Regular cardiac myocyte (primary cell): ENCODE measurements around the gene SLC35B2. TPM values are rescaled to one million over a fixed set of nuclear protein-coding genes. Genes with fewer than 3 reads are reported as not detected.

Experiments used
- total RNA-seq: library from RNA; depleted of rRNA; stranded (reverse); fragments of >200 nt; gene quantifications from 2 replicates; pipeline ENCODE4 v1.2.3, GENCODE V29; 2014

Gene SLC35B2
- 80.7 and 103 TPM in 2 replicates for total RNA-seq

GRCh38 chr6:44257025-44257752 is at the start of gene SLC35B2:
TSS of gene SLC35B2 (minus strand) at chr6:44257528. CDS start at chr6:44257410, 118 bp downstream.

GRCh38 chr6:44269921-44270525 is 12.7 kb upstream of the SLC35B2 start, which contains the start of gene TMEM151B:
TSS of gene TMEM151B (plus strand) at chr6:44270450. CDS start at chr6:44270743, 293 bp downstream.

GRCh38 chr6:44265007-44265721 is 7.8 kb upstream of the SLC35B2 start, which contains the start of gene NFKBIE:
TSS of gene NFKBIE (minus strand) at chr6:44265551. CDS start at chr6:44265346, 205 bp downstream.

DNA sequence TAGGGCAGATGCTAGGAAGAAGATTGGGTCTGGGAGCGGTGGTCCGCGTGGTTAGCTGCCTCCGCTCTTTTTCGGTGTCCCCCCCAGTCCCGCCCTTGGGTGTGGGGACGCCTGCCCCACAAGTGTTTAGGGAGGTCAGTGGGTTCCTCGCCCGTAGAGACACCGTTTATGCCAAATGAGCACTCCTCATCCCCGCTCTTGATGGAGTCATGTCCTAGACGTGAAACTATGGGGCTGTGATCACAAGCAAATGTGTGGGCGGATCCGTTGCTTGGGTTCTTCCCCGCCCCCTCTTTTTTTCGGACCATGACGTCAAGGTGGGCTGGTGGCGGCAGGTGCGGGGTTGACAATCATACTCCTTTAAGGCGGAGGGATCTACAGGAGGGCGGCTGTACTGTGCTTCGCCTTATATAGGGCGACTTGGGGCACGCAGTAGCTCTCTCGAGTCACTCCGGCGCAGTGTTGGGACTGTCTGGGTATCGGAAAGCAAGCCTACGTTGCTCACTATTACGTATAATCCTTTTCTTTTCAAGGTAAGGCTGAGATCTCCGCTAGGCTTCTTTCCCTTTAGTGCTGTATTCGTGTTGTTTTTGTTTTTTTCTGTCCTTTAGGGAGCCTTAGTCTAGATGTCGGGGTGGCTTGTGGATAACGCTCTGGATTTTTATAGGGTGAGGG is 10.5 kb downstream of the SLC35B2 start, which contains the start of gene HSP90AB1:
Gene HSP90AB1, plus strand, starts transcription at position 439 of the 675 bp plus-strand sequence. CDS start 1,529 bp downstream, outside the sequence.

DNA sequence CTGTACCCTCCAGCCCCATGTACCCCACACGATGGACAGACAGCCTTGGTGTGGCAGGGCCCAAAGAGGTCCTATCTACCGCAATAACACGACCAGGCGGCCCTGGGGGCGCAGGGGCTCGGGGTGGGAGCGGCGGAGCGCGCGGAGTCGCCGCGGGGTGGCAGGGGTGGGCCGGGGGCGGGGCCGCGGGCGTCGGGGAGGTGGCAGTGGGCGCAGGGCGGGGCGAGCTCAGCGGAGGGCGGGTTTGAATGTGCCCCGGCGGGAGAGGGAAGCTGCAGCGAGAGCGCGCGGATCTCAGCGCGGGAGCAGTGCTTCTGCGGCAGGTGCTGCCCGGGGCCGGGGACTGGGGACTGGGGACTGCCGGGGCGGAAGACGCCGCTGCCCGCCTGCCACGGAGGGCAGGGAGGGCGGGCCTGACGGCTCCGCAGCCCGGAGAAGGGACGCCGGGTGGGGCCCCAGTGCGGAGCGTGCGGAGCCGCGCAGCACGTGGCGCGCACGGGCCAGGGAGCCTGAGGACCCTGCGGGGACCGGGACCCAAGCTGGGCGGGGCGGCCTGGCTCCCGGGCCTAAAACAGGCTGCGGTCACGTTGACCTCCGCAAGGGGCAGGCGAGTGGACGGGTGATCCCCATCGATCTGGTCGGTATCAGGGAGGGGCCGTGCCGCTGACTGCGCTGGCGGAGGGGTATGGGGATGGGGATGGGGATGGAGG is 33.9 kb downstream of the SLC35B2 start, which contains the start of gene SLC29A1:
Gene SLC29A1, plus strand, starts transcription at position 277 of the 710 bp plus-strand sequence. CDS start 3,719 bp downstream, outside the sequence.

DNA sequence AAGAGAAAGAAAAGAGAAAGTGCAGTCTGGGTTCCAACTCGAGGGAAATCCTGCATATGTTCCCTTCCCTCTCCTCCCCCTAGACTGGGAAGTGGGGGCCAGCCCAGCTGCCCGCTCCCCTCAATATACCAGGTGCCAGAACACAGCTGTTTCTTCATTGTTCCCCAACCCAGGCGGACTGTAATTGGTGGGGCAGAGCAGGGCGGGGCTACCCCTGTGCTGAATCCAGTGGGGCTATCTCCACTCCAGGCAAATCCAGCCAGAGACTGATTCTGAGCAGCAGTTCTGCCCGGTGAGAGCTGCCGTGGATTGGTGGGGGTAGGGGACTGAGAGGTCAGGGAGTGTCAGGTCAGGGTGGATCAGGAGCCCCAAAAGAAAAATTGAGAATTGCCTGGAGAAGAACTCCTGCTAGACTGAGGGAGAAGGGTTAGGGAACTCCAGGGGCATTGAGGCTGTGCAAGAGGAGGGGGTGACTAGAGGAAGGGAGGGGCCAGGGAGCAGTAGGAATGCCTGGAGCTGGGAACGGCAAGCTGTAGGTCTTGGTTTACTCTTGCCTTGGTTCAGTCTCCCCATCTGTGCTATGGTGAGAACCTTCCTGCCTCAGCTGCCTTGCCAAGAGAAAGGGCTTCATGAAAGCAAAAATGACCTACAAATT is 40.5 kb downstream of the SLC35B2 start, which contains the start of gene MYMX:
Gene MYMX, plus strand, starts transcription at position 250 of the 655 bp plus-strand sequence. CDS start 546 bp downstream, outside the sequence.

Other genes with a start within 250 kb of the SLC35B2 start
- 49.9 and 59.2 TPM in 2 replicates for gene MRPL14, start 130.1 kb downstream of the SLC35B2 start, total RNA-seq
- gene TMEM63B, start 130.0 kb downstream of the SLC35B2 start, total RNA-seq = 23.8 and 25.4 TPM in 2 replicates
- under 0.01 TPM in 1 of 2 replicates, not detected in the other for gene CAPN11, start 98.7 kb downstream of the SLC35B2 start, total RNA-seq
- gene MYMX, start 40.6 kb downstream of the SLC35B2 start, total RNA-seq = not detected in 2 replicates
- gene SLC29A1, start 33.9 kb downstream of the SLC35B2 start, total RNA-seq = 11.3 and 28.6 TPM in 2 replicates
- 531 and 1,246 TPM in 2 replicates for gene HSP90AB1, start 10.4 kb downstream of the SLC35B2 start, total RNA-seq
- 4.0 and 6.8 TPM in 2 replicates for gene NFKBIE, start 8.0 kb upstream of the SLC35B2 start, total RNA-seq
- gene TMEM151B, start 12.9 kb upstream of the SLC35B2 start, total RNA-seq = not detected in 2 replicates
- 15.8 and 19.7 TPM in 2 replicates for gene AARS2, start 55.8 kb upstream of the SLC35B2 start, total RNA-seq
- gene SPATS1, start 85.1 kb upstream of the SLC35B2 start, total RNA-seq = not detected in 2 replicates
- 19.4 and 28.6 TPM in 2 replicates for gene CDC5L, start 130.2 kb upstream of the SLC35B2 start, total RNA-seq